Globus pallidus (tissue), 1 donor: ENCODE results near the gene GPAM.
"Not testable (repeated sequence)": the region's sequence is repeated elsewhere in the genome, so short reads cannot be mapped to it uniquely, and the experiment has no call there.

Experiments used
- DNase-seq: peaks from one replicate; pipeline ENCODE4 v3.0.0-alpha.2; 2015; ENCODE audit warnings: low spot score

Gene GPAM

GRCh38 chr10:112215342-112215774 lies 31.8 kb upstream of the GPAM start:
- no peak for DNase-seq

GRCh38 chr10:112214298-112214926 lies 30.8 kb upstream of the GPAM start:
- no peak for DNase-seq

- no peak for DNase-seq
These were observed 30.3 kb upstream of the GPAM start for GRCh38 chr10:112213836-112214235.

GRCh38 chr10:112213098-112213823 lies 29.7 kb upstream of the GPAM start:
- DNase-seq, result no peak

- DNase-seq, result no peak
These were observed 27.1 kb upstream of the GPAM start for GRCh38 chr10:112210666-112211065.

- DNase-seq, result peak; percentile 43
These were observed 26.1 kb upstream of the GPAM start for GRCh38 chr10:112209684-112210131.

- DNase-seq, result no peak
These were observed 25.4 kb upstream of the GPAM start for GRCh38 chr10:112208997-112209396.

GRCh38 chr10:112208292-112208691 lies 24.7 kb upstream of the GPAM start:
- DNase-seq, result no peak

- no peak for DNase-seq
These were observed 19.9 kb upstream of the GPAM start for GRCh38 chr10:112203328-112204076.

GRCh38 chr10:112202561-112203241 lies 19.1 kb upstream of the GPAM start:
- DNase-seq, result no peak

- no peak for DNase-seq
These were observed 18.5 kb upstream of the GPAM start for GRCh38 chr10:112202076-112202475.

- no peak for DNase-seq
These were observed 17.8 kb upstream of the GPAM start for GRCh38 chr10:112201334-112201733.

- DNase-seq, result not testable (repeated sequence)
These were observed 16.7 kb upstream of the GPAM start for GRCh38 chr10:112200259-112200658.

- DNase-seq, result not testable (repeated sequence)
These were observed 14.1 kb upstream of the GPAM start for GRCh38 chr10:112197662-112198061.

GRCh38 chr10:112195224-112195623 lies 11.7 kb upstream of the GPAM start:
- DNase-seq, result no peak

- DNase-seq, result no peak
These were observed 8.2 kb upstream of the GPAM start for GRCh38 chr10:112191791-112192190.

- no peak for DNase-seq
These were observed 7.6 kb upstream of the GPAM start for GRCh38 chr10:112191041-112191590.

- DNase-seq, result peak; percentile 62
These were observed 5.9 kb upstream of the GPAM start for GRCh38 chr10:112189465-112189864.

GRCh38 chr10:112187527-112187926 lies 4.0 kb upstream of the GPAM start:
- no peak for DNase-seq

GRCh38 chr10:112185959-112186358 lies 2.4 kb upstream of the GPAM start:
- no peak for DNase-seq

GRCh38 chr10:112184379-112184778 lies 814 bp upstream of the GPAM start:
- DNase-seq, result no peak

- no peak for DNase-seq
These were observed 447 bp upstream of the GPAM start for GRCh38 chr10:112184052-112184371.
